Cortex of kidney (tissue), 1 donor: ENCODE measurements around the gene TNKS1BP1.
"Not testable (repeated sequence)": the region's sequence is repeated elsewhere in the genome, so short reads cannot be mapped to it uniquely, and the experiment has no call there.

Experiments used
- DNase-seq: peaks from one replicate; lab custom pipeline; 2025; lab: John Stamatoyannopoulos, UW

TNKS1BP1 gene

GRCh38 chr11:57353446-57353845 lies 28.7 kb upstream of the TNKS1BP1 start:
- DNase-seq, result no peak

- no peak for DNase-seq
These were observed 28.3 kb upstream of the TNKS1BP1 start for GRCh38 chr11:57353036-57353435.

- no peak for DNase-seq
These were observed 24.9 kb upstream of the TNKS1BP1 start for GRCh38 chr11:57349491-57350274.

GRCh38 chr11:57348636-57349313 lies 24.0 kb upstream of the TNKS1BP1 start:
- no peak for DNase-seq

- DNase-seq, result no peak
These were observed 23.3 kb upstream of the TNKS1BP1 start for GRCh38 chr11:57348052-57348451.

- no peak for DNase-seq
These were observed 22.6 kb upstream of the TNKS1BP1 start for GRCh38 chr11:57347336-57347735.

GRCh38 chr11:57345555-57346211 lies 20.9 kb upstream of the TNKS1BP1 start:
- DNase-seq, result no peak

- no peak for DNase-seq
These were observed 20.1 kb upstream of the TNKS1BP1 start for GRCh38 chr11:57344826-57345225.

GRCh38 chr11:57343825-57344224 lies 19.1 kb upstream of the TNKS1BP1 start:
- no peak for DNase-seq

GRCh38 chr11:57342702-57343101 lies 17.9 kb upstream of the TNKS1BP1 start:
- no peak for DNase-seq

GRCh38 chr11:57341250-57341808 lies 16.6 kb upstream of the TNKS1BP1 start:
- DNase-seq, result no peak

GRCh38 chr11:57340039-57340615 lies 15.4 kb upstream of the TNKS1BP1 start:
- no peak for DNase-seq

- DNase-seq, result no peak
These were observed 14.6 kb upstream of the TNKS1BP1 start for GRCh38 chr11:57339328-57339727.

GRCh38 chr11:57338142-57338541 lies 13.4 kb upstream of the TNKS1BP1 start, which contains the start of gene P2RX3:
TSS of gene P2RX3 (plus strand) at chr11:57338352. CDS start at chr11:57338551, 199 bp downstream.
- DNase-seq, result no peak

GRCh38 chr11:57336856-57337255 lies 12.1 kb upstream of the TNKS1BP1 start:
- DNase-seq, result not testable (repeated sequence)

GRCh38 chr11:57336111-57336666 lies 11.4 kb upstream of the TNKS1BP1 start:
- no peak for DNase-seq

- no peak for DNase-seq
These were observed 10.8 kb upstream of the TNKS1BP1 start, which contains the start of gene SSRP1 for GRCh38 chr11:57335343-57336110. TSS of gene SSRP1 (minus strand) at chr11:57335892. CDS start at chr11:57335121, 771 bp downstream.

- DNase-seq, result no peak
These were observed 10.2 kb upstream of the TNKS1BP1 start for GRCh38 chr11:57335023-57335342.

GRCh38 chr11:57332694-57333440 lies 8.1 kb upstream of the TNKS1BP1 start:
- no peak for DNase-seq

- DNase-seq, result no peak
These were observed 7.0 kb upstream of the TNKS1BP1 start for GRCh38 chr11:57331720-57332119.
